GM04503 (cell line): ENCODE results near the gene AXL.

Source experiments
- DNase-seq: peaks from one replicate; pipeline ENCODE4 v3.0.0-alpha.2; 2012; ENCODE audit warnings: low read depth

AXL gene

GRCh38 chr19:41308450-41309179 lies 89.6 kb downstream of the AXL start:
- DNase-seq, result no peak

- no peak for DNase-seq
These were observed 90.4 kb downstream of the AXL start for GRCh38 chr19:41309180-41310032.

DNA sequence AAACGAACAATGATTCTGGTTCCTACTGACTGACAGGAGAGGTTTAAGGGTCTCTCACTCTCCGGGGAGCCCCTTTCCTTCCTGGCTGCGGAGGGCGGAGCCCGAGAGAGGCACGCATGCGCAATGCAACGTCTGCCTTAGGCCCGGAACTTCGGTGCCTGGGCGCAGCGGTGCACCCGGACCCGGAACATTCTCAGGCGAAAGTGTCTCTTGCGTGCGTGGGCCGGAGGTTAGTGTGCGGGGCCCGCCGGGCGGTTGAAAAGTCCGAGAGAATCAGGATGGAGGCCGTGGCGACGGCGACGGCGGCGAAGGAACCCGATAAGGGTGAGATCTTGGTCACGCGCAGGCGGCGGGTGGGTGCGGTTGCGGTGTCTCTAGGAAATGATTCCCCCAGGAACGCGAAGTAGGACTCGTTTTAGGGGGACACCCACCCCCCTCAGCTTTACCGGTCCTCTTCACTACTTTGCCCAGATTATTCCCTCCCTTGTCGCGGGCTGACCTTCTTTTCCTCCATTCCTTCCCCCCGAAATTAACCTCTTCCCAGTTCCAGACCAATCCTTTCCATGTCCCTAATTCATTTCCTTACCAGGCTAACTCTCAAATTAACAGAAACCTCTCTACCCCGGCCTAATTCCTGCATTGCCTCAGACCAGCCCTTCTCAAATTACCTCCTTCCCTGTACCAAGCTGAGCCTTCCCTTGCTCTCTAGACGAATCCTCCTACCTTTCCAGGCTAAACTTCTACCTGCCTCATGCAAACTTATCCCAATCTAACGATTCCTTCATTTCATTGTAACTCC lies 91.2 kb downstream of the AXL start, which contains the start of gene CCDC97:
Gene CCDC97, plus strand, starts transcription at position 140 of the 799 bp plus-strand sequence. Its CDS starts 139 bp downstream, at position 279.
- no peak for DNase-seq

DNA sequence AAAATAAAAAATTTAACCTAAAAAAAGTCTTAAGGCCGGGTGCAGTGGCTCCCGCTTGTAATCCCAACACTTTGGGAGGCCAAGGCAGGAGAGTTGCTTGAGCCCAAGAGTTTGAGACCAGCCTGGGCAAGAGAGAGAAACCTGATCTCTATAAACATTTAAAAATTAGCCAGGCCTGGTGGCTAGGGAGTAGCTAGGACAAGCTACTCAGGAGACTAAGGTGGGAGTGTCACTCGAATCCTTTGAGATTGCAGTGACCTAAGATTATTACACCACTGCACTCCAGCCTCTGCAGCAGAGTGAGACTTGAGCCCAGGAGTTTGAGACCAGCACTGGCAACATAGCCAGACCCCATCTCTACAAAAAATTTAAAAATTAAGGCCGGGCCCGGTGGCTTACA lies 92.0 kb downstream of the AXL start:
- DNase-seq, result no peak
